HG03442 (cell line): ENCODE measurements around the gene SPOUT1.
"Not testable (repeated sequence)": the region's sequence is repeated elsewhere in the genome, so short reads cannot be mapped to it uniquely, and the experiment has no call there.

Source experiments
- ATAC-seq: cut with Tn5 transposase; IDR thresholded peaks from one replicate; pipeline ENCODE4 v1.9.1; 2021; ENCODE audit warnings: mild to moderate bottlenecking, moderate library complexity; ENCODE audit not compliant: unreplicated experiment

The SPOUT1 gene

GRCh38 chr9:128810873-128811272 is 18.7 kb downstream of the SPOUT1 start:
- ATAC-seq: no peak

GRCh38 chr9:128809831-128810230 is 19.8 kb downstream of the SPOUT1 start:
- no peak for ATAC-seq

- ATAC-seq: no peak
Measured at GRCh38 chr9:128809036-128809599, 20.5 kb downstream of the SPOUT1 start.

GRCh38 chr9:128808543-128808942 is 21.1 kb downstream of the SPOUT1 start:
- ATAC-seq: no peak

GRCh38 chr9:128807827-128808226 is 21.8 kb downstream of the SPOUT1 start:
- ATAC-seq: no peak

GRCh38 chr9:128805661-128806060 is 23.9 kb downstream of the SPOUT1 start:
- ATAC-seq: no peak

GRCh38 chr9:128802482-128802881 is 27.1 kb downstream of the SPOUT1 start:
- no peak for ATAC-seq

GRCh38 chr9:128800061-128800460 is 29.5 kb downstream of the SPOUT1 start:
- no peak for ATAC-seq

- no peak for ATAC-seq
Measured at GRCh38 chr9:128798896-128799295, 30.7 kb downstream of the SPOUT1 start.

- ATAC-seq: not testable (repeated sequence)
Measured at GRCh38 chr9:128794961-128795360, 34.6 kb downstream of the SPOUT1 start.

- ATAC-seq: no peak
Measured at GRCh38 chr9:128792978-128793686, 36.5 kb downstream of the SPOUT1 start.

GRCh38 chr9:128792134-128792533 is 37.5 kb downstream of the SPOUT1 start:
- no peak for ATAC-seq

GRCh38 chr9:128790536-128790935 is 39.1 kb downstream of the SPOUT1 start:
- ATAC-seq: no peak

GRCh38 chr9:128788445-128788844 is 41.1 kb downstream of the SPOUT1 start:
- ATAC-seq: no peak

GRCh38 chr9:128787659-128788058 is 41.9 kb downstream of the SPOUT1 start:
- no peak for ATAC-seq

- ATAC-seq: peak; percentile 80
Measured at GRCh38 chr9:128786681-128787601, 42.7 kb downstream of the SPOUT1 start, which contains the start of gene TBC1D13. Gene TBC1D13 (plus strand): TSS chr9:128787253. CDS start chr9:128787354, 101 bp downstream.

GRCh38 chr9:128785427-128785826 is 44.2 kb downstream of the SPOUT1 start:
- no peak for ATAC-seq

GRCh38 chr9:128782669-128783068 is 46.9 kb downstream of the SPOUT1 start:
- no peak for ATAC-seq

GRCh38 chr9:128781187-128782070 is 48.2 kb downstream of the SPOUT1 start:
- no peak for ATAC-seq

- not testable (repeated sequence) for ATAC-seq
Measured at GRCh38 chr9:128780093-128780492, 49.5 kb downstream of the SPOUT1 start.

GRCh38 chr9:128774804-128775203 is 54.8 kb downstream of the SPOUT1 start:
- no peak for ATAC-seq
